Astrocyte (in vitro differentiated cells and primary cell): ENCODE measurements around the gene TSPAN2.

Experiments used
- EZH2 ChIP-seq: IDR thresholded peaks from 2 replicates; pipeline ENCODE4 v1.6.1; 2012; ENCODE audit warnings: mild to moderate bottlenecking, low read length, inconsistent platforms; ENCODE audit not compliant: insufficient read depth
- TF ChIP-seq, protein P1 (sequence below): IDR thresholded peaks from 2 replicates; pipeline ENCODE4 v1.5.1; 2011; ENCODE audit warnings: low read depth, mild to moderate bottlenecking, inconsistent platforms, low read length, moderate library complexity; ENCODE audit not compliant: insufficient read depth

DNA sequence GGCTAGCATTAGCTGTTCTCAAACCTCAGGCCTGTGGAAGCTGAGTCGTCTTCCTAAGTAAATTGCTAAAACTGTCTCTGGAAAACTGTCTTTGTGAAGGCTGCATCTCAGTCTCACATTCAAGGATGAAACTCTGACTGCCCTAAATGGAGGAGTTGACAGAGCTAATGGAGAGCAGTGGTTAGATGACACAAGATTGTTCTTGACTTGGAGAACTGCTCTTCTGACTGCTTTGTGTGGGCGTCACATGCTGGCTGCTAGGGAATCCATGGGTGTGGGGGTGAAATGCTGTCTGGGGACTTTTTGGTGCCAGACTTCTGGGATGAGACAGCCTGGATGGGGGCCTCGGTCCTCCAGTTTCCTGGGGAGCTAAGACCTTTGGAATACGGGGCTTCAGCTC lies 24.5 kb upstream of the TSPAN2 start:
- no peak for TF ChIP-seq EZH2
- TF ChIP-seq, protein P1, sequence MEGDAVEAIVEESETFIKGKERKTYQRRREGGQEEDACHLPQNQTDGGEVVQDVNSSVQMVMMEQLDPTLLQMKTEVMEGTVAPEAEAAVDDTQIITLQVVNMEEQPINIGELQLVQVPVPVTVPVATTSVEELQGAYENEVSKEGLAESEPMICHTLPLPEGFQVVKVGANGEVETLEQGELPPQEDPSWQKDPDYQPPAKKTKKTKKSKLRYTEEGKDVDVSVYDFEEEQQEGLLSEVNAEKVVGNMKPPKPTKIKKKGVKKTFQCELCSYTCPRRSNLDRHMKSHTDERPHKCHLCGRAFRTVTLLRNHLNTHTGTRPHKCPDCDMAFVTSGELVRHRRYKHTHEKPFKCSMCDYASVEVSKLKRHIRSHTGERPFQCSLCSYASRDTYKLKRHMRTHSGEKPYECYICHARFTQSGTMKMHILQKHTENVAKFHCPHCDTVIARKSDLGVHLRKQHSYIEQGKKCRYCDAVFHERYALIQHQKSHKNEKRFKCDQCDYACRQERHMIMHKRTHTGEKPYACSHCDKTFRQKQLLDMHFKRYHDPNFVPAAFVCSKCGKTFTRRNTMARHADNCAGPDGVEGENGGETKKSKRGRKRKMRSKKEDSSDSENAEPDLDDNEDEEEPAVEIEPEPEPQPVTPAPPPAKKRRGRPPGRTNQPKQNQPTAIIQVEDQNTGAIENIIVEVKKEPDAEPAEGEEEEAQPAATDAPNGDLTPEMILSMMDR = no peak
